ENCODE results near the gene MRPL11. TPM values are rescaled to one million over a fixed set of nuclear protein-coding genes. Genes with fewer than 3 reads are reported as not detected.

MRPL11 gene
- total and polyA plus RNA-seq, 2 donors (not counting 1 experiment from before 2014, with no cell fraction given) = 32.7 to 35.7 TPM

- no peak for DNase-seq (ENCODE audit: low read depth in 2 of 2)
- TF ChIP-seq CTCF (conservative IDR thresholded peaks at IDR 0.05 in 1 of 2, IDR thresholded peaks at IDR 0.05 in 1 of 2; ENCODE audit: low read depth in 1 of 2, low read length in 2 of 2) = no peak
- peaks cover 7% of the 10 kb centered on the region for H3K4me1 ChIP-seq (ENCODE audit: control insufficient read depth, extremely low read depth, insufficient read depth, low read length)
- no peaks in the 10 kb centered on the region for H3K79me2 ChIP-seq (ENCODE audit: control insufficient read depth, insufficient read depth, low read length)
- no peak overlapping the region for H3K9ac ChIP-seq (ENCODE audit: insufficient read depth, low read length)
- H3K4me3 ChIP-seq (replicated peaks in 1 of 4; ENCODE audit: control extremely low read depth in 1 of 4, insufficient read depth in 1 of 4, low read depth in 3 of 4, low read length in 4 of 4) = no peak overlapping the region
- no peaks in the 10 kb centered on the region for H4K20me1 ChIP-seq (ENCODE audit: control insufficient read depth, extremely low read depth, insufficient read depth, low read length)
- H2AFZ ChIP-seq (ENCODE audit: low read length) = no peak overlapping the region
- H3K27me3 ChIP-seq (ENCODE audit: control insufficient read depth, insufficient read depth, low read length) = no peaks in the 10 kb centered on the region
- H3K9me3 ChIP-seq (ENCODE audit: control insufficient read depth, insufficient read depth, low read depth, low read length) = no peaks in the 10 kb centered on the region
- H3K4me2 ChIP-seq (ENCODE audit: extremely low read depth, insufficient read depth, low read length) = no peak overlapping the region
- no peak overlapping the region for H3K27ac ChIP-seq (ENCODE audit: insufficient read depth, low read length)
- H3K36me3 ChIP-seq (ENCODE audit: control insufficient read depth, insufficient read depth, low read length) = no peaks in the 10 kb centered on the region
Measured at GRCh38 chr11:66462911-66463310, 24.3 kb upstream of the MRPL11 start.

GRCh38 chr11:66462010-66462409, 23.4 kb upstream of the MRPL11 start:
- Histone ChIP-seq H3K4me3 (replicated peaks in 1 of 4; ENCODE audit: control extremely low read depth in 1 of 4, insufficient read depth in 1 of 4, low read depth in 3 of 4, low read length in 4 of 4) (no peak overlapping the region), H2AFZ (ENCODE audit: low read length) (no peak overlapping the region), H3K9ac (ENCODE audit: insufficient read depth, low read length) (no peak overlapping the region), H3K4me2 (ENCODE audit: extremely low read depth, insufficient read depth, low read length) (no peak overlapping the region), H3K79me2 (ENCODE audit: control insufficient read depth, insufficient read depth, low read length) (no peaks in the 10 kb centered on the region), H3K27ac (ENCODE audit: insufficient read depth, low read length) (no peak overlapping the region), H3K4me1 (ENCODE audit: control insufficient read depth, extremely low read depth, insufficient read depth, low read length) (peaks cover 2% of the 10 kb centered on the region), H3K27me3 (ENCODE audit: control insufficient read depth, insufficient read depth, low read length) (no peaks in the 10 kb centered on the region), H3K36me3 (ENCODE audit: control insufficient read depth, insufficient read depth, low read length) (no peaks in the 10 kb centered on the region), H3K9me3 (ENCODE audit: control insufficient read depth, insufficient read depth, low read depth, low read length) (no peaks in the 10 kb centered on the region), H4K20me1 (ENCODE audit: control insufficient read depth, extremely low read depth, insufficient read depth, low read length) (no peaks in the 10 kb centered on the region)
- TF ChIP-seq CTCF (conservative IDR thresholded peaks at IDR 0.05 in 1 of 2, IDR thresholded peaks at IDR 0.05 in 1 of 2; ENCODE audit: low read depth in 1 of 2, low read length in 2 of 2) = no peak
- TF ChIP-seq EZH2 (IDR thresholded peaks at IDR 0.05; ENCODE audit: low read length, missing control alignments) = no peak
- no peak for DNase-seq (ENCODE audit: low read depth in 2 of 2)

- Histone ChIP-seq H3K4me1 (ENCODE audit: control insufficient read depth, extremely low read depth, insufficient read depth, low read length) (no peaks in the 10 kb centered on the region), H3K9me3 (ENCODE audit: control insufficient read depth, insufficient read depth, low read depth, low read length) (no peaks in the 10 kb centered on the region), H3K9ac (ENCODE audit: insufficient read depth, low read length) (no peak overlapping the region), H3K27ac (ENCODE audit: insufficient read depth, low read length) (no peak overlapping the region), H2AFZ (ENCODE audit: low read length) (no peak overlapping the region), H3K36me3 (ENCODE audit: control insufficient read depth, insufficient read depth, low read length) (no peaks in the 10 kb centered on the region), H3K79me2 (ENCODE audit: control insufficient read depth, insufficient read depth, low read length) (no peaks in the 10 kb centered on the region), H3K4me3 (replicated peaks in 1 of 4; ENCODE audit: control extremely low read depth in 1 of 4, insufficient read depth in 1 of 4, low read depth in 3 of 4, low read length in 4 of 4) (no peak overlapping the region), H4K20me1 (ENCODE audit: control insufficient read depth, extremely low read depth, insufficient read depth, low read length) (no peaks in the 10 kb centered on the region), H3K4me2 (ENCODE audit: extremely low read depth, insufficient read depth, low read length) (no peak overlapping the region), H3K27me3 (ENCODE audit: control insufficient read depth, insufficient read depth, low read length) (no peaks in the 10 kb centered on the region)
- no peak for DNase-seq (ENCODE audit: low read depth in 2 of 2)
- no peak for TF ChIP-seq EZH2 (IDR thresholded peaks at IDR 0.05; ENCODE audit: low read length, missing control alignments)
- no peak for TF ChIP-seq CTCF (conservative IDR thresholded peaks at IDR 0.05 in 1 of 2, IDR thresholded peaks at IDR 0.05 in 1 of 2; ENCODE audit: low read depth in 1 of 2, low read length in 2 of 2)
Measured at GRCh38 chr11:66459138-66459778, 20.6 kb upstream of the MRPL11 start.

All from fibroblast of lung (primary cell).